GM12878 (cell line): Measurements from ENCODE around the gene WDR41.

Experiments
- BRCA1 ChIP-seq: IDR thresholded peaks from 2 replicates; pipeline ENCODE4 v1.6.1; 2011; ENCODE audit warnings: low read depth, low read length, improper control_type of control experiment
- CTCF ChIP-seq, 3 experiments: IDR thresholded peaks in 2 of 3; conservative IDR thresholded peaks in 1 of 3; 2 replicates each; pipeline ENCODE4 v1.5.1; 2011; ENCODE audit warnings: low read depth in 3 of 3, low read length in 3 of 3, mild to moderate bottlenecking in 3 of 3, control low read depth in 2 of 3, moderate library complexity in 2 of 3, inconsistent platforms in 1 of 3, mixed read lengths in 1 of 3; ENCODE audit not compliant: control insufficient read depth in 2 of 3, insufficient read depth in 1 of 3; ENCODE audit errors: extremely low read depth in 1 of 3
- MAX ChIP-seq: IDR thresholded peaks from 2 replicates; pipeline ENCODE4 v1.6.1; 2012; ENCODE audit warnings: low read depth, low read length, improper control_type of control experiment
- MYC ChIP-seq: IDR thresholded peaks from 2 replicates; pipeline ENCODE4 v1.6.1; 2011; ENCODE audit warnings: mild to moderate bottlenecking, low read length, moderate library complexity, inconsistent platforms; ENCODE audit not compliant: insufficient read depth, insufficient replicate concordance, insufficient read length, severe bottlenecking
- NFYA ChIP-seq: IDR thresholded peaks from 2 replicates; pipeline ENCODE4 v1.6.1; 2011; ENCODE audit warnings: low read depth, mild to moderate bottlenecking, low read length, improper control_type of control experiment, borderline replicate concordance
- POU2F2 ChIP-seq: IDR thresholded peaks from 3 replicates; pipeline ENCODE4 v1.6.1; 2011; ENCODE audit warnings: low read depth, mild to moderate bottlenecking, low read length, borderline replicate concordance
- SIX5 ChIP-seq: IDR thresholded peaks from 2 replicates; pipeline ENCODE4 v1.6.1; 2011; ENCODE audit warnings: mild to moderate bottlenecking, low read depth, low read length, moderate library complexity; ENCODE audit not compliant: severe bottlenecking

DNA sequence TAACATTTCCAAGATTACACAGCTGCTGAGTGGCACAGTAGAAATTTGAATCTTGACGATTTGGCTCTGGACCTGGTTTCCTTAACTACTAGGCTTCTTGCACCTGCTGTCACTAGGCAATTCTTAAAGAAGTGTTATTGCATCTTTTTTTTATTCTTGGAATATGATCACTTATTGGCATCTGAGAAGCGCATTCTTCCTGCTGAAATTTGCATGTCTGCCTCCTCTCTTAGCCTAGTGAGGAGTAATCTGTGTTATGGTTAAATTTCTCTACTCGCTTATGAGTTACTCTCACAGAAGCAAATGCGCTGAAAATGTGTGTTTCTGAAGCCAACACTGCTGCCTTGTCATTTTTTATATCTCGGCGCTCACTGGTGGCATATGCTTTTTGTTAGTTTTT is 89.3 kb downstream of the WDR41 start:
- TF ChIP-seq MAX: no peak
- TF ChIP-seq SIX5: no peak
- no peak for TF ChIP-seq NFYA
- TF ChIP-seq BRCA1: no peak
- no peak for TF ChIP-seq CTCF (IDR thresholded peaks at IDR 0.05 in 2 of 3, conservative IDR thresholded peaks at IDR 0.05 in 1 of 3; ENCODE audit: control insufficient read depth in 2 of 3, extremely low read depth in 1 of 3, insufficient read depth in 1 of 3, low read depth in 3 of 3, low read length in 3 of 3)
- TF ChIP-seq POU2F2: no peak
- no peak for TF ChIP-seq MYC
